ENCODE measurements around the gene MRPL14. TPM values are rescaled to one million over a fixed set of nuclear protein-coding genes. Genes with fewer than 3 reads are reported as not detected.

MRPL14 gene
- total and polyA plus RNA-seq, 2 of the 4 experiments (the other 2 are of a cell fraction): 43.7 to 87.9 TPM

GRCh38 chr6:44158770-44159228, 31.5 kb upstream of the MRPL14 start, which contains the start of gene CAPN11:
CAPN11 (plus strand) TSS chr6:44158820; CDS start chr6:44158849, 29 bp downstream.
- Histone ChIP-seq H2BK120ac (ENCODE audit: low read depth, low read length) (no peak within 1 kb of the TSS), H4K8ac (ENCODE audit: low read depth in 2 of 2, low read length in 2 of 2) (no peak within 1 kb of the TSS), H3K9ac (ENCODE audit: low read depth, low read length) (no peak within 1 kb of the TSS), H2BK15ac (ENCODE audit: low read depth, low read length) (no peak within 1 kb of the TSS), H3K56ac (ENCODE audit: extremely low read depth, insufficient read depth, low read length) (no peak within 1 kb of the TSS), H3K4me2 (ENCODE audit: low read depth, low read length) (no peak within 1 kb of the TSS), H3K36me3 (ENCODE audit: control insufficient read depth, insufficient read depth, low read length) (no peaks in the 10 kb centered on the region), H3K79me1 (ENCODE audit: low read depth in 1 of 2, low read length in 2 of 2) (no peaks in the 10 kb centered on the region), H3K27me3 (ENCODE audit: control insufficient read depth, insufficient read depth, low read length) (peaks cover 6% of the 10 kb centered on the region), H4K91ac (ENCODE audit: insufficient read depth, low read depth, low read length) (no peak within 1 kb of the TSS), H3K4me3 (ENCODE audit: insufficient read depth, low read depth, low read length) (no peak within 1 kb of the TSS), H4K5ac (ENCODE audit: low read depth, low read length) (no peak within 1 kb of the TSS), H3K4me1 (ENCODE audit: control insufficient read depth, insufficient read depth, low read length) (no peaks in the 10 kb centered on the region), H3K18ac (ENCODE audit: low read depth, low read length) (no peak within 1 kb of the TSS), H3K9me1 (ENCODE audit: insufficient read depth, low read length) (no peaks in the 10 kb centered on the region), H2AK5ac (ENCODE audit: low read depth, low read length) (no peak within 1 kb of the TSS), H2AK9ac (replicated peaks; ENCODE audit: low read depth, low read length, poor library complexity) (no peak within 1 kb of the TSS), H3K27ac (ENCODE audit: insufficient read depth, low read length) (no peak within 1 kb of the TSS), H2AFZ (replicated peaks; ENCODE audit: low read length, poor library complexity) (no peak within 1 kb of the TSS), H2BK20ac (ENCODE audit: low read depth, low read length) (no peak within 1 kb of the TSS), H3K9me3 (ENCODE audit: control insufficient read depth, insufficient read depth, low read length) (no peaks in the 10 kb centered on the region), H3K23ac (ENCODE audit: low read depth, low read length) (no peak within 1 kb of the TSS), H4K20me1 (ENCODE audit: insufficient read depth, low read length) (no peaks in the 10 kb centered on the region), H3K14ac (replicated peaks; ENCODE audit: low read depth, low read length) (no peak within 1 kb of the TSS), H2BK5ac (ENCODE audit: low read depth, low read length, poor library complexity, severe bottlenecking) (no peak within 1 kb of the TSS), H3K4ac (ENCODE audit: low read depth, low read length) (no peak within 1 kb of the TSS)
- DNase-seq (no peak), ATAC-seq (ENCODE audit: low read depth) (no peak)
- dilution Hi-C loops (cut with HindIII; ENCODE audit: low sequenced_read_pairs, unreplicated experiment): no loop called here
- ChIA-PET CTCF (no interaction called here), POLR2A (ENCODE audit: unreplicated experiment) (no interaction called here)
- in situ Hi-C loops (cut with MboI; ENCODE audit: low sequenced_read_pairs): no loop called here
- no TSS peak for BruUV-seq (replicated peaks)
- intact Hi-C loops (cut with micrococcal nuclease): no loop called here
- WGBS, 2 experiments (ENCODE audit: extremely low coverage in 2 of 2, insufficient read length in 1 of 2): no CpG with 5 or more reads among the region's 5 CpGs
- no peak for TF ChIP-seq MAZ (IDR thresholded peaks at IDR 0.05; ENCODE audit: borderline replicate concordance, low read depth, low read length)
- TF ChIP-seq FOS (IDR thresholded peaks at IDR 0.05; ENCODE audit: low read depth, low read length): no peak
- no peak for TF ChIP-seq CEBPB (IDR thresholded peaks at IDR 0.05; ENCODE audit: low read depth, low read length)
- no peak for TF ChIP-seq ELK1 (IDR thresholded peaks at IDR 0.05; ENCODE audit: borderline replicate concordance, low read depth, low read length)
- no peak for TF ChIP-seq SMC3 (IDR thresholded peaks at IDR 0.05; ENCODE audit: low read depth, low read length)
- TF ChIP-seq RCOR1 (IDR thresholded peaks at IDR 0.05; ENCODE audit: insufficient replicate concordance, low read length): no peak

Measured in IMR-90 (cell line).